Measurements from ENCODE around the gene SACM1L. TPM values are rescaled to one million over a fixed set of nuclear protein-coding genes. Genes with fewer than 3 reads are reported as not detected.

Gene SACM1L
- total RNA-seq, 1 donor from 2014 or later: 39.4 TPM

DNA sequence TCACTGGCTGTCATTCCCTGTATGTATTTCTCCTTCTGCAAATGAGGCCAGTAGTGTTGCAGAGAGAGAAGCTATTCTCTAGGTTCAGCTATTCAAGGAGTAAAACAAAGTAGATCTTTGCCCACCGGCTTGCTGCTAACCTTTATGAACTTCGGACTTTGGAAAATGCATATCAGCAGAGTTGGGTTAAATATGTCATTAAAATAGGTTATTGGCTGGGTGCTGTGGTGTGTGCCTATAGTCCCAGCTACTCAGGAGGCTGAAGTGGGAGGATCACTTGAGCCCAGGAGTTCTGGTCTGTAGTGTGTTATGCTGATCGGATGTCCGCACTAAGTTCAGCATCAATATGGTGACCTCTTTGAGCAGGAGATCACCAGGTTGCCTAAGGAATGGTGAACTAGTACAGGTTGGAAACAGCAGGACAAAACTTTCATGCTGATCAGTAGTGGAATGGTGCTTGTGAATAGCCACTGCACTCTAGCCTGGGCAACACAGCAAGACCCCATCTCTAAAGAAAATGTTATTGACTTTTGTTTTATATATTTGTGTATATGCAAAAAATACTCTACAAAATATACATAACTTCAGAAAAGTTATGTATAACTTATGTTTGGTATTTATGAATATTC lies 53.4 kb downstream of the SACM1L start:
- H3K4me3 ChIP-seq (ENCODE audit: insufficient read depth, low read depth, low read length): no peak overlapping the region
- no peak for DNase-seq (ENCODE audit: low read depth)
- no peak overlapping the region for H3K27ac ChIP-seq (ENCODE audit: low read depth, low read length)
- H3K79me2 ChIP-seq (ENCODE audit: insufficient read depth, low read length): no peaks in the 10 kb centered on the region
- no peak for FAIRE-seq
- no peak overlapping the region for H3K4me2 ChIP-seq (ENCODE audit: low read length)
- Mint-ChIP-seq H3K9me3 (ENCODE audit: unreplicated experiment) (no peaks in the 10 kb centered on the region), H3K27me3 (ENCODE audit: low read depth, unreplicated experiment) (no peaks in the 10 kb centered on the region), H3K27ac (ENCODE audit: unreplicated experiment) (no peak overlapping the region), H3K4me3 (ENCODE audit: unreplicated experiment) (no peak overlapping the region), H3K4me1 (ENCODE audit: low read depth, unreplicated experiment) (no peaks in the 10 kb centered on the region), H3K36me3 (ENCODE audit: low read depth, unreplicated experiment) (peaks cover 7% of the 10 kb centered on the region)
- no peaks in the 10 kb centered on the region for H4K20me1 ChIP-seq (ENCODE audit: insufficient read depth, low read length)
- H3K36me3 ChIP-seq (ENCODE audit: insufficient read depth, low read length): peaks cover 43% of the 10 kb centered on the region
- TF ChIP-seq EZH2 (IDR thresholded peaks at IDR 0.05; ENCODE audit: insufficient read depth, low read length): no peak
- TF ChIP-seq, protein P1, sequence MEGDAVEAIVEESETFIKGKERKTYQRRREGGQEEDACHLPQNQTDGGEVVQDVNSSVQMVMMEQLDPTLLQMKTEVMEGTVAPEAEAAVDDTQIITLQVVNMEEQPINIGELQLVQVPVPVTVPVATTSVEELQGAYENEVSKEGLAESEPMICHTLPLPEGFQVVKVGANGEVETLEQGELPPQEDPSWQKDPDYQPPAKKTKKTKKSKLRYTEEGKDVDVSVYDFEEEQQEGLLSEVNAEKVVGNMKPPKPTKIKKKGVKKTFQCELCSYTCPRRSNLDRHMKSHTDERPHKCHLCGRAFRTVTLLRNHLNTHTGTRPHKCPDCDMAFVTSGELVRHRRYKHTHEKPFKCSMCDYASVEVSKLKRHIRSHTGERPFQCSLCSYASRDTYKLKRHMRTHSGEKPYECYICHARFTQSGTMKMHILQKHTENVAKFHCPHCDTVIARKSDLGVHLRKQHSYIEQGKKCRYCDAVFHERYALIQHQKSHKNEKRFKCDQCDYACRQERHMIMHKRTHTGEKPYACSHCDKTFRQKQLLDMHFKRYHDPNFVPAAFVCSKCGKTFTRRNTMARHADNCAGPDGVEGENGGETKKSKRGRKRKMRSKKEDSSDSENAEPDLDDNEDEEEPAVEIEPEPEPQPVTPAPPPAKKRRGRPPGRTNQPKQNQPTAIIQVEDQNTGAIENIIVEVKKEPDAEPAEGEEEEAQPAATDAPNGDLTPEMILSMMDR (IDR thresholded peaks at IDR 0.05; ENCODE audit: insufficient read depth, low read depth, low read length): no peak
- no peaks in the 10 kb centered on the region for H3K27me3 ChIP-seq (ENCODE audit: insufficient read depth, low read length)
- H3K9me3 ChIP-seq (ENCODE audit: insufficient read depth, low read depth, low read length): no peaks in the 10 kb centered on the region
- no peak overlapping the region for H3K9ac ChIP-seq (ENCODE audit: low read length)
- H2AFZ ChIP-seq (ENCODE audit: low read depth, low read length): no peak overlapping the region
- H3K4me1 ChIP-seq (ENCODE audit: insufficient read depth, low read length): no peaks in the 10 kb centered on the region

DNA sequence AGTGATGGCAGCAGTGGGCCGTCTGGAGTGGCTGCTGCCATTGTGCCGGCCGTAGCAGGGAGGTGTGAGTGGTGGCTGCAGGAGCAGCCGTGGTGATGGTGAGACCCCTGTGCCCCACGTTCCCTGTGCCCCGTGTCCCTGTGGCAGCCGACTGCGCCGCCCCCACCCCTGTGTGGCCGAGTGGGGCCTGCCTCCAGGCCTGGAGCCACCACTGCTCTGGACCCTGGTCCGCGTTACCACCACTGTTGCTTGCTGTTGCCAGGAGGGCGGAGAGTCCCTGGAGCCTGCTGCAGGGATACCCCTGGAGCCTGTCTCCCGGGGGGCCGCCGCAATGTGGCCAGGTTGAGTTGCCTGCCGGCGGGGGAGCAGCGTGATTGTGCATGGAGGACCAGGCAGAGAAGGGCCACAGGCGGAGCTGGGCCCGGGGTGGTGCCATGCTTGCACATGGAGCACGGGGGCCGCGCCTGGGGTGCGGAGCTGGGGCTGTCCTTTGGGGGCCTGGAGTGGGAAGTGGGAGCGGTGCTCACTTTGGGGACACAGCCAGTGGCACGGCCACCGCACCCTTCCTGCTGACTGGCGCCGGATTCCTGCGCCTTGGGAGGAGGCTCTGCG lies 57.1 kb downstream of the SACM1L start:
- Histone ChIP-seq H3K4me3 (ENCODE audit: insufficient read depth, low read depth, low read length) (no peak overlapping the region), H3K4me2 (ENCODE audit: low read length) (no peak overlapping the region), H3K27ac (ENCODE audit: low read depth, low read length) (no peak overlapping the region), H3K9me3 (ENCODE audit: insufficient read depth, low read depth, low read length) (no peaks in the 10 kb centered on the region), H4K20me1 (ENCODE audit: insufficient read depth, low read length) (no peaks in the 10 kb centered on the region), H3K27me3 (ENCODE audit: insufficient read depth, low read length) (no peaks in the 10 kb centered on the region), H3K36me3 (ENCODE audit: insufficient read depth, low read length) (peaks cover 17% of the 10 kb centered on the region), H3K4me1 (ENCODE audit: insufficient read depth, low read length) (no peaks in the 10 kb centered on the region), H3K9ac (ENCODE audit: low read length) (no peak overlapping the region), H2AFZ (ENCODE audit: low read depth, low read length) (no peak overlapping the region), H3K79me2 (ENCODE audit: insufficient read depth, low read length) (no peaks in the 10 kb centered on the region)
- no peaks in the 10 kb centered on the region for H3K27me3 Mint-ChIP-seq (ENCODE audit: low read depth, unreplicated experiment)
- TF ChIP-seq EZH2 (IDR thresholded peaks at IDR 0.05; ENCODE audit: insufficient read depth, low read length): no peak
- TF ChIP-seq, protein P1 (IDR thresholded peaks at IDR 0.05; ENCODE audit: insufficient read depth, low read depth, low read length): no peak
- H3K27ac Mint-ChIP-seq (ENCODE audit: unreplicated experiment): no peak overlapping the region
- no peaks in the 10 kb centered on the region for H3K4me1 Mint-ChIP-seq (ENCODE audit: low read depth, unreplicated experiment)
- H3K9me3 Mint-ChIP-seq (ENCODE audit: unreplicated experiment): no peaks in the 10 kb centered on the region
- H3K36me3 Mint-ChIP-seq (ENCODE audit: low read depth, unreplicated experiment): peaks cover 10% of the 10 kb centered on the region
- no peak overlapping the region for H3K4me3 Mint-ChIP-seq (ENCODE audit: unreplicated experiment)
- FAIRE-seq (no peak), DNase-seq (ENCODE audit: low read depth) (no peak)
